Measurements from ENCODE around the gene NPHP1. TPM values are rescaled to one million over a fixed set of nuclear protein-coding genes. Genes with fewer than 3 reads are reported as not detected.

NPHP1 gene
- polyA plus RNA-seq, 10 donors: 4.0 to 11.2 (median 6.1) TPM

Other genes starting within 250 kb of the NPHP1 start
- 10 to 100 TPM in 5 of 10 donors, 1 to 10 TPM in 5; 6.6 to 15.7 (median 9.9) TPM for gene MALL, start 89.2 kb downstream of the NPHP1 start, polyA plus RNA-seq (ENCODE audit: insufficient read length in 10 of 10)
- gene MTLN, start 7.5 kb upstream of the NPHP1 start, polyA plus RNA-seq (ENCODE audit: insufficient read length in 10 of 10): 10 to 100 TPM; 27.4 to 62.0 (median 38.0) TPM